COLO668 (cell line): ENCODE results near the gene RNF41.

Experiments
- DNase-seq: peaks from one replicate; lab custom pipeline; 2025; ENCODE audit not compliant: unreplicated experiment; lab: John Stamatoyannopoulos, UW

RNF41 gene

DNA sequence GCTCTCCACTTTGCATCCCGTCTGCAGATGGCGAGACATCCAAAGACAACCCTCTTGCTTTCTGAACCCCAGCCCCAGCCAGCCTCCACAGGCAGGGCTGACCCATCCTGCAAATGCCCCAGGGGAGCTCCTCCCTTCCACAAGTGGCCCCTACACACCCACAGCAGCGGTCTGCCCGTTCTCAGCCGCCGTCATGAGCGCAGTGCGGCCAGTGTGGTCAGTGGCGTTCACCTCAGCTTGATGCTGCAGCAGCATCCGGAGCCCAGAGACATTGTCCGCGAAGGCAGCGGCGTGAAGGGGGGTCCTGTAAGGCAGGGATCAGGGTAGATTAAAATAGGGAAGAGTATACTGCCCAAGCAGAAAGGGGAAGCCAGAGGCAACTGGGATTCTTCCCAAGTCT, 22.8 kb upstream of the RNF41 start:
- no peak for DNase-seq

GRCh38 chr12:56243731-56244181, 22.0 kb upstream of the RNF41 start:
- DNase-seq: no peak

GRCh38 chr12:56242986-56243385, 21.3 kb upstream of the RNF41 start:
- no peak for DNase-seq

GRCh38 chr12:56241424-56242303, 19.9 kb upstream of the RNF41 start:
- DNase-seq: no peak

GRCh38 chr12:56237552-56237951, 15.8 kb upstream of the RNF41 start:
- no peak for DNase-seq

- no peak for DNase-seq
Observed at GRCh38 chr12:56236985-56237384, 15.3 kb upstream of the RNF41 start.

DNA sequence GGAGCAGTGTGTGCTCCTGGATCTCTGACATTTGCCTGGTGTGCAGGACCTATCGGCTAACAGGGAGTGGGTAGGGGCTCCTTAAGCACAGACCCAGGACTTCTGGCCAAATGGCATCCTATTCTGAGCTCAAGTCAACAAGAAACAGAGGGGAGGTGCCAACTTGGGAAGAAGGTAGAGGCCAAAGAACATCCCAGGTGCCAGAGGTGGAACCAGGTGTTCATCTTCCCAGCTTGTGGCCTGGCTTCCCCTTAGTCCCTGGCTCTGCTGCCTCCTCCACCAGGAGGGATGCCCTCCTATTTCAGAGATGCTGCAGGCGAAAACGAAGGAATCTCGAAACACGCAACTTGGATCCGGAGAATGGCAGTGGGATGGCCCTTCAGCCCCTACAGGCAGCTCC, 14.4 kb upstream of the RNF41 start:
- no peak for DNase-seq

- DNase-seq: no peak
Observed at GRCh38 chr12:56234746-56235436, 13.2 kb upstream of the RNF41 start.

- DNase-seq: no peak
Observed at GRCh38 chr12:56231184-56231582, 9.5 kb upstream of the RNF41 start.

GRCh38 chr12:56230432-56231183, 8.9 kb upstream of the RNF41 start:
- DNase-seq: peak; percentile 70

DNA sequence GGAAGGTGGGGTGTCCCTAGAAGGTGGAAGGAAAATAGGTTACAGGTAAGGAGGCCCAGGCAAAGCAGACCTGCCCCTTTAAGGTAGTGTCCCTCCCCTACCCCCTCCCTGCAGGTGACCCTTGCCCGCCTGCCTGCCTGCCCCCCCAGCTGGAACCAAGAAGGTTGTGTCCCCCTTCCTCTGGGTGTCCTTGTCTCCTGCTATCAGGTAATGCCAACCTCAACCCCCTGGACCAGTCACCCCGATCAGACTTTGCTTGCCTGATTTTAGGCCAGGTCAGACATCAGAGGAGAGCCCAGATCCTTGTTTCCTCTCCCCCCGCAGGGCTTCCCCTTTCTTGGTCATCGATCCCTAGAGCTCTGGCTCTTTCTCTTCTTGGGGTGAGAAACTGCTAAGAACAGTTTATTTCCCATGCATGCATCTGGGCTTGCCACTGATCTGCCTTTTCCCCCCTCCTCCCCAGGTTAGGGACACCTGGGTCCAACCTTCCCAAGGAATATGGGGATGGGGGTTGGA, 8.3 kb upstream of the RNF41 start, which contains the start of gene SLC39A5:
SLC39A5 (plus strand) TSS at position 136 of the 516 bp plus-strand sequence. CDS start 1,224 bp downstream, outside the sequence.
- DNase-seq: no peak

GRCh38 chr12:56229082-56229481, 7.4 kb upstream of the RNF41 start:
- DNase-seq: no peak

DNA sequence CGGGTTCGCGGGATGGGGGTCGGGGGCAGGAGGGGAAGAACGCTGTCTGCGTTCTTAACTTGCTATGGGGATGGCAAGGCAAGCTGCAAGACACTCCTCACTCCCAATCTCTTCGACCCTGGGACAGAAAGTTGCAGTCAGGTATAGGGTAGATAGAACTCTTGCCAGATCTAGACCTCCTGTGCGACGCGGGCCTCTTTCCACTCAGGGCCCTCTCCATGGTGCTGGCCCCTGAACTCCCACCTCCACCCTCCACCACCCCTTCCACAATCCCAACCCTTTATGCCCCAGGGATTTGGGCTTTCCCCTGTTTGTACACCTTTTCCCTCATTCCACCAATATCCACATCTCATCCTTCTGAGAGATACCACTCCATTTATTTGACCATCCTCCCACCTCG, 3.2 kb upstream of the RNF41 start:
- no peak for DNase-seq

- DNase-seq: peak; percentile 95
Observed at GRCh38 chr12:56224102-56224701, 2.5 kb upstream of the RNF41 start, which contains the start of gene NABP2. TSS of gene NABP2 (plus strand) at chr12:56224342. CDS start at chr12:56224857, 515 bp downstream.

DNA sequence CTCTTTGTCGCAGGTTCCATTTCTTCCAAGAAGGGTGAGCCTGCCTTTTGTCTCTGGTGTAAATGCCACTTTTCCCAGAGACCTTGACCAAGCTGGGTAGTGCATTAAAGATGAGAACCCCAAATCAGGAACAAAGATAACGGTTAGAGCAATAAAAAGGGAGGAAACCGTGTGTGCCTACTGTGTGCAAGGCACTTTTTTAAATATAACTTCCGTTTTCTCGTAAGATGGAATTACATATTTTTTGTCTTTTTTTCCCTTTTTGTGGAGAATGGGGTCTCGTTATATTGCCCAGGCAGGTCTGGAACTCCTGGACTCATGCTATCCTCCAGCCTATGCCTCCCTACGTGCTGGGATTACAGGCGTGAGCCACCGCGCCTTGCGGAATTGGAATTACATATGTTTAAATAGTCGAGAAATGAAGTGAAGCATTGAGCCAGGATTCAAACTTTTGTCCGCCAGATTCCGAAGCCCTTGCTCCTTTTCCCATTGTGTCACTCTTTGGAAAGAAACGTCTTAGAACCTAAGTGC, 1.9 kb upstream of the RNF41 start:
- no peak for DNase-seq

- no peak for DNase-seq
Observed at GRCh38 chr12:56222531-56222895, 791 bp upstream of the RNF41 start.

DNA sequence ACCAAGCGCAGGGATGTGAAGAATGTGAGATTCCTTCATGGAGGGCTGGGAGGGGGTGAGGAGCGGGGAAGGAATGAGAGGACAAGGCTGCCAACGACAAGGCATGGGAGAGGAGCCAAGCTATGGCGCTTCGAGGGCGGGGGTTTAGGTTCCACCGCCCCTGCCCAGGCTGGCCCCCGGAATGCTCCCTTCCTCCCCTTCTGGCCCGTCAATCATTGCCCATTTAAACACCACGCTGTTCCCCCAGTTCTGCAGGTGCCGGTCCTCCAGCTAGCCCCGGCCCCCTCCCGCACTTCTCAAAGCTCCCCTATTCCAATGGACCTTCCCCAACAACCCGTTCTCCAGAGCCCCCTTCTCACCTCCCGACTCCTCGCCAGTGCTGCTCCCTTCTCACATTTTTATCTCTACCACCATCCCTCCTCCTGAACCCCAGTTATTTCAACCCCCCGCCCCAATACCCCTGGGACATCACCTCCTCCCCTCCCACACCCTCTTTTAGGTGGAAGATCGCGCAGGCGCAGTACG, 428 bp downstream of the RNF41 start:
- peak; percentile 17 for DNase-seq

DNA sequence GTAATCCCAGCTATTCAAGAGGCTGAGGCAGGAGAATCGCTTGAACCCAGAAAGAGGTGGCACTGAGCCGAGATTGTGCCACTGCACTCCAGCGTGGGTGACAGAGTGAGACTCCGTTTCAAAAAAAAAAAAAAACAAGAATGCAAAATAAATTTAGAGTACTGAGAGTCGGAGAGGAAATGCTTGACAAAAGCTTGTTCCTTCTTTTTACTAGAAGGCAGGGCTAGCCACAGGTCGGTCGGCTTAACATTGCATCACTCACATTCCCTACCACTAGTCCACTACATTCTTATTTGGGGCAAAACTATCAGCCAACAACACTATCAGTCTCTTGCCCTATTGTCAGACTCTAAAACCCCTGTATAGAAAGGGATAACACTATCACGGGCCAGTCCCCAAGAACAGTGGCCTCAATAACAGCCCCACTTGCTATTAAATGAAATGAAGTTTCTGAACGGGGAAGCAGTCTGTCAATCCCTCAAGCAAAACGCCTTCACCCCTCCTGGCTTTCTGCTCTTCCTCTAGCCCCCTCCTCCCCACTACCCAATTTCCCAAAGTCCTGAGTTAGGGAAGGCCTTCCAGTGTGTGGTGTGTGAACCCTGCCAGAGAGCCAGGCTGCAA, 1.0 kb downstream of the RNF41 start:
- no peak for DNase-seq

DNA sequence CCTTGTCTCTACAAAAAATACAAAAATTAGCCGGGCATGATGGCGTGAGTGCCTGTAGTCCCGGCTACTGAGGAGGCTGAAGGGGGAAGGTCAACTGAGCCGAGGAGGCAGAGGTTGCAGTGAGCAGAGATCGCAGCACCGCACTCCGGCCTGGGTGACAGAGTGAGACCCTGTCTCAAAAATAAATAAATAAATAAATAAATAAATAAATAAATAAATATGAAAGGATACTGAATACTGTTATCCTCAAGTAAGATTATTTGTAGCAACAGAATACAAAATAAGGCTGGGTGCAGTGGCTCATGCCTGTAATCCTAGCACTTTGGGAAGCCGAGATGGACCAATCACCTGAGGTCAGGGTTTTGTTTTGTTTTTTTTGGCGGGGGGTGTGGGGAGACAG, 1.9 kb downstream of the RNF41 start:
- no peak for DNase-seq

DNA sequence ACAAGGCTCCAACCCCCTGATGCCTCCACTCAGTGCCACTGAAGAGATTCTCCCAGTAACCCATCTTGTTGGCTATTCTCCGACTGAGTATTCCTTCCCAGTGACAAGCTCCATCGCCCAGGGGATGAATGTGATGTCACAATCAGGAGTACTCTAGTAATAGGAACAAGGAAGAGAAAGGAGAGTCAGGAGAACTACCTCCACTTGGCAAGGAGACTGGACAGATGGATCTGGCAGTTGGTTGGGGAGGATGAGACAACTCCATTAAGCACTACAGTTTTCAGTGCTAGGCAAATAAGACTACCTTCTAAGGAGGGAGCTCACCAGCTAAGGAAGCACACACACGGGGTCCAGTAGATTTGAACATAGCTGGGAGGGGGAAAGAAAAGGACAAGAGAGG, 5.3 kb downstream of the RNF41 start:
- no peak for DNase-seq
